WI38 (cell line): Measurements from ENCODE around the gene RBM20.
A peak's percentile ranks its signal among the peaks of the same experiment; 100 is the strongest.
"Not testable (repeated sequence)": the region's sequence is repeated elsewhere in the genome, so short reads cannot be mapped to it uniquely, and the experiment has no call there.

Experiments used
- H3K4me3 ChIP-seq: 2 replicates; pipeline ENCODE4 v1.5.1; 2011; ENCODE audit warnings: low read depth, mild to moderate bottlenecking, control low read depth, low read length
- CTCF ChIP-seq: IDR thresholded peaks from 2 replicates; pipeline ENCODE4 v1.5.1; 2012; ENCODE audit warnings: low read depth, mild to moderate bottlenecking, control low read depth, low read length

RBM20 gene

DNA sequence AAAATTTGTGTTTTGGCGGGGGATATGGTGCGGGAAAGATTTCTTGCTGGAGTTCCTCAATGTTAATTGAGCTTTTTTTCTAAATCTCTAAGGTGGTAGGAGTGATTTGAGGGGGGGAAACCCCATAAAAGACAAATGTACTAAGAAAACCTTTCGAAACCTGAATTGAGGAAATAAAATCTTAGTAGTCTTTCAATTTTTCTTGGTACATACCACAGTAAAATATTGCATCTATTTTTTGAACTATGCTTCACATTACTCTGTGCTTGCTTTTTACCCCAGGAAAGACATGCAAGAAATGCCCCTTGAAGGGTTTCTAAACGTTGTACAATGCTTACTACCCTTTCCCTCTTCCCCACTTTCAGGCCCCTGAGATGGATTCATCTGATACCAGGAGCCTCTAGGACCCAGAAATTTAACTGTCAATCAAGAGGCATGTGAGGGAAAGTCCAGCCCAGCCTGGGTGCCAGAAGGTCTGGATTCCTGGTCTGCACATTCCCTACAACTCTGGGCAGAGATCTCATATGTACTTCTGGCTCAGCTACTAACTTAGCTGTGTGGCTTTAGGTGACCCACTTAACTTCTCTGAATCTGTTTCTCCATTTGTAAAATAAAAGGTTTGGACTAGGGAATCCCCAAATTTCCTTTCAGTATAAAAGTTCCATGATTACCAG, 221.8 kb downstream of the RBM20 start:
- TF ChIP-seq CTCF, result no peak
- H3K4me3 ChIP-seq, result no peak overlapping the region

DNA sequence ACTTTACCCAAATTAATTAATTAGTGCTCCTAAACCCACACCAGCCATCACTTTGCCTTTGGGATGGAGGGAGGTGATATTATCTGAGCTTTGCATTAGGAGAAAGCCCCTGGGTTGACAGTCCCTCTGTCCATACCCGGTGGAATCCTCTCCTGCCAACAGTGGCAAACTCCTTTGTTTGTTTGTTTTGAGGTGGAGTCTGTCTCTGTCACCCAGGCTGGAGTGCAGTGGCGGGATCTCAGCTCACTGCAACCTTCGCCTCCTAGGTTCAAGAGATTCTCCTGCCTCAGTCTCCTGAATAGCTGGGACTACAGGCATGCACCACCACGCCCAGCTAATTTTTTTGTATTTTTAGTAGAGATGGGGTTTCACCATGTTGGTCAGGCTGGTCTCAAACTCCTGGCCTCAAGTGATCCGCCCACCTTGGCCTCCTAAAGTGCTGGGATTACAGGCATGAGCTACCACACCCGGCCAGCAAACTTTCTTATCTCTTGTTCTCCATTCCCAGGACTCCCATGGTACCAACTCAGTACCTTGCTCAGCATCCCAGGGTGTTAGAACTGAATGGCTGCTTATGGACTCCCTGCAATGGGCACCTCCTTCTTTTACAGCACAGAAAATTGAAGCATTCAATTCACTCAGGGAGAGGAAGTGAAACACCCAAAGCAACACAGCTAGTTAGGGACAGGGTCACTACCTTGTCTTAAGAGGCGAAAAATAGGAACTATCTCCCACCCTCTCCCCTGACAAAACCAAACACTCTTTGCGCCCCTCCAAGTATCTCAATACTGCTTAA, 223.1 kb downstream of the RBM20 start:
- H3K4me3 ChIP-seq, result not testable (repeated sequence)

- TF ChIP-seq CTCF, result no peak
- H3K4me3 ChIP-seq, result no peak overlapping the region
Measured at GRCh38 chr10:110867807-110868465, 223.8 kb downstream of the RBM20 start.

- no peak overlapping the region for H3K4me3 ChIP-seq
- no peak for TF ChIP-seq CTCF
Measured at GRCh38 chr10:110868981-110869380, 224.8 kb downstream of the RBM20 start.

DNA sequence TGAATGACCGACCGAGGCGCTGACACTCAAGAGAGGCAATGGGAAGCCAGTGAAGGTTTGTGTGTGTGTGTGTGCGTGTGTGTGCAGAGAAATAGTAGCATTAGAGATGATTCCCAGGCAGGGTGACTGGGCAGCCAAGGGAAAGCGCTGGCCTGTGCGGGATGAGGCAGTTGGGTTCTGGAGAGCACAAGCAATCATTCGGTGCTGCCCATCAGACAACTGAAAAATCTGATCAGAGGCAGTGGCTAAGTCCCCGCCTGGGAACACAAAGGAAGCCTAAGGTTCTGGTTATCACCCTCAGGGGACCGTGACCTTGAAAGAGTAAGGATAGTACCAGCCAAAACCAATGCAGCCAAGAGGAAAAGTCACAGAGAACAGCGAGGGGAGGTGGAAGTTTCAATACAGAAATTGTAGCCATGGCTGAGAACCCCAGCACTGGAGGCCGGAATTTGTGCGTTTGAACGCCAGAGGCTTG, 226.7 kb downstream of the RBM20 start:
- H3K4me3 ChIP-seq, result no peak overlapping the region
- TF ChIP-seq CTCF, result no peak

- no peak for TF ChIP-seq CTCF
- peak within 1 kb of the TSS; percentile 85 for H3K4me3 ChIP-seq
Measured at GRCh38 chr10:110871298-110872084, 227.4 kb downstream of the RBM20 start, which contains the start of gene PDCD4. TSS of gene PDCD4 (plus strand) at chr10:110871928. CDS start at chr10:110876028, 4,100 bp downstream.
